ENCODE measurements around the gene POC1A. TPM values are rescaled to one million over a fixed set of nuclear protein-coding genes. Genes with fewer than 3 reads are reported as not detected.

POC1A gene
- polyA plus RNA-seq, 2 donors: 1.7 to 5.2 TPM

- WGBS, 2 donors: 80 to 84% methylated on average over 10 of the region's 10 CpGs
- Histone ChIP-seq H3K36me3 (ENCODE audit: control insufficient read depth in 2 of 2, insufficient read depth in 2 of 2, low read length in 1 of 2) (no peaks in the 10 kb centered on the region), H3K27me3 (ENCODE audit: control insufficient read depth in 1 of 2, insufficient read depth in 2 of 2, low read length in 2 of 2) (no peaks in the 10 kb centered on the region), H3K27ac (ENCODE audit: low read depth in 2 of 2, low read length in 1 of 2) (no peak overlapping the region), H3K4me1 (ENCODE audit: control insufficient read depth in 2 of 2, insufficient read depth in 2 of 2, low read length in 1 of 2) (peaks cover 5 to 7% of the 10 kb centered on the region in 2 donors), H3K4me3 (ENCODE audit: low read depth in 1 of 2, low read length in 2 of 2) (no peak overlapping the region), H3K9me3 (ENCODE audit: control insufficient read depth in 2 of 2, insufficient read depth in 1 of 2, low read depth in 1 of 2, low read length in 1 of 2) (no peaks in the 10 kb centered on the region)
Observed at GRCh38 chr3:52085681-52086282, 68.4 kb downstream of the POC1A start.

GRCh38 chr3:52084954-52085680, 69.1 kb downstream of the POC1A start:
- H3K4me3 ChIP-seq (ENCODE audit: low read depth in 1 of 2, low read length in 2 of 2): no peak overlapping the region
- 89 to 91% methylated on average over 13 of the region's 13 CpGs for WGBS, 2 donors
- no peaks in the 10 kb centered on the region for H3K36me3 ChIP-seq (ENCODE audit: control insufficient read depth in 2 of 2, insufficient read depth in 2 of 2, low read length in 1 of 2)
- H3K27ac ChIP-seq (ENCODE audit: low read depth in 2 of 2, low read length in 1 of 2): no peak overlapping the region
- no peaks in the 10 kb centered on the region for H3K27me3 ChIP-seq (ENCODE audit: control insufficient read depth in 1 of 2, insufficient read depth in 2 of 2, low read length in 2 of 2)
- H3K9me3 ChIP-seq (ENCODE audit: control insufficient read depth in 2 of 2, insufficient read depth in 1 of 2, low read depth in 1 of 2, low read length in 1 of 2): no peaks in the 10 kb centered on the region
- peaks cover 4 to 5% of the 10 kb centered on the region in 2 donors for H3K4me1 ChIP-seq (ENCODE audit: control insufficient read depth in 2 of 2, insufficient read depth in 2 of 2, low read length in 1 of 2)

GRCh38 chr3:52084216-52084945, 69.8 kb downstream of the POC1A start:
- Histone ChIP-seq H3K36me3 (ENCODE audit: control insufficient read depth in 2 of 2, insufficient read depth in 2 of 2, low read length in 1 of 2) (no peaks in the 10 kb centered on the region), H3K4me1 (ENCODE audit: control insufficient read depth in 2 of 2, insufficient read depth in 2 of 2, low read length in 1 of 2) (peaks cover 2 to 5% of the 10 kb centered on the region in 2 donors), H3K27me3 (ENCODE audit: control insufficient read depth in 1 of 2, insufficient read depth in 2 of 2, low read length in 2 of 2) (no peaks in the 10 kb centered on the region), H3K9me3 (ENCODE audit: control insufficient read depth in 2 of 2, insufficient read depth in 1 of 2, low read depth in 1 of 2, low read length in 1 of 2) (no peaks in the 10 kb centered on the region), H3K27ac (ENCODE audit: low read depth in 2 of 2, low read length in 1 of 2) (no peak overlapping the region), H3K4me3 (ENCODE audit: low read depth in 1 of 2, low read length in 2 of 2) (no peak overlapping the region)
- WGBS, 2 donors: 97% methylated on average over 9 of the region's 9 CpGs

DNA sequence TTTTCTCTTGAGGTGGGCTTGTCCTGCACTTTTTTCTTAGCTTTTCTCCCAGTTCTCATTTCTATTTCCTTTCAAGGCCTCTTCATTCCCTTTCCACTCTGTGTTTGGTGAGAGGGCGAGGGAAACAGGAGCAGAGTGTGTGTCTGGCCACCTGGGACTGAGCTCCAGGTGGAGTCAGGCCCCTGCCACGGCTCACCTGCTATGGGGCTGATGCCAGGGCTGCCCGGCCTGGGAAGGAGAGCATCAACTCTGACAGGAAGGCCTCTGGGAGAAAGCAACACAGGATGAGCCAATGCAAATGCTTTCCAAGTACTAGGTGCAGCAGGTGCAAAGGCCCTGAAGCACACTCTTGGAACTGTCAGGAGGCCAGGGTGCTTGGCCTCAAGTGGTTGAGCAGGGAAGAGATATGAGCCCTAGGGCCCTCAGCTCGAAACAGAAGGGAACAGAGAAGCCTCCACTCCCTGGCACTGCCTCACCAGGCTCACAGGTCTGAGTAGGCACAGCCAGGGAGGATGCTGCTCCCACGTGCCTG, 70.6 kb downstream of the POC1A start:
- Histone ChIP-seq H3K9me3 (ENCODE audit: control insufficient read depth in 2 of 2, insufficient read depth in 1 of 2, low read depth in 1 of 2, low read length in 1 of 2) (no peaks in the 10 kb centered on the region), H3K27me3 (ENCODE audit: control insufficient read depth in 1 of 2, insufficient read depth in 2 of 2, low read length in 2 of 2) (no peaks in the 10 kb centered on the region), H3K4me3 (ENCODE audit: low read depth in 1 of 2, low read length in 2 of 2) (no peak overlapping the region), H3K27ac (ENCODE audit: low read depth in 2 of 2, low read length in 1 of 2) (no peak overlapping the region), H3K4me1 (ENCODE audit: control insufficient read depth in 2 of 2, insufficient read depth in 2 of 2, low read length in 1 of 2) (peaks cover 0 to 5% of the 10 kb centered on the region in 2 donors), H3K36me3 (ENCODE audit: control insufficient read depth in 2 of 2, insufficient read depth in 2 of 2, low read length in 1 of 2) (peaks cover 0 to 2% of the 10 kb centered on the region in 2 donors)
- WGBS, 2 donors: 85 to 89% methylated on average over 5 of the region's 5 CpGs

DNA sequence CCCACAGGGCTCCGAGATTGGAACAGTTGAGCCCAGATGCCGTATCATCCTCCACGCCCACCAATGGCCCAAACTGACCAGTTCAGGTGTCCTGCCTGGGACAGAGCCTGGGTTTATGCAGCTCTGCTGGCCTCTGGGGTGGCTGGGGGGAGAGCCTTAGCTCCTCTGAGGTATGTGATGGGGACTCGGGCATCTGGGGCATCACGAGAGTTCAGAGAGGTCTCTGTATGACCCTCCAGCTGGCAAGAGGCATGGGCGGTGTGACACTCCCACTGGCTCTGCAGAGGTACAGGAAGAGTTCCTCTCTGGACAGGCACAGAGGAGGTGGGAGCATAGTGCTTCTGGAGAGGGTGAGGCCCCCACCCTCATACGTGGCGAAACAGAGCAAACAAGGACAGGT, 71.3 kb downstream of the POC1A start:
- H3K9me3 ChIP-seq (ENCODE audit: control insufficient read depth in 2 of 2, insufficient read depth in 1 of 2, low read depth in 1 of 2, low read length in 1 of 2): no peaks in the 10 kb centered on the region
- 92 to 93% methylated on average over 8 of the region's 8 CpGs for WGBS, 2 donors
- H3K36me3 ChIP-seq (ENCODE audit: control insufficient read depth in 2 of 2, insufficient read depth in 2 of 2, low read length in 1 of 2): peaks cover 0 to 2% of the 10 kb centered on the region in 2 donors
- H3K4me1 ChIP-seq (ENCODE audit: control insufficient read depth in 2 of 2, insufficient read depth in 2 of 2, low read length in 1 of 2): peaks cover 0 to 2% of the 10 kb centered on the region in 2 donors
- no peaks in the 10 kb centered on the region for H3K27me3 ChIP-seq (ENCODE audit: control insufficient read depth in 1 of 2, insufficient read depth in 2 of 2, low read length in 2 of 2)
- no peak overlapping the region for H3K4me3 ChIP-seq (ENCODE audit: low read depth in 1 of 2, low read length in 2 of 2)
- H3K27ac ChIP-seq (ENCODE audit: low read depth in 2 of 2, low read length in 1 of 2): no peak overlapping the region

DNA sequence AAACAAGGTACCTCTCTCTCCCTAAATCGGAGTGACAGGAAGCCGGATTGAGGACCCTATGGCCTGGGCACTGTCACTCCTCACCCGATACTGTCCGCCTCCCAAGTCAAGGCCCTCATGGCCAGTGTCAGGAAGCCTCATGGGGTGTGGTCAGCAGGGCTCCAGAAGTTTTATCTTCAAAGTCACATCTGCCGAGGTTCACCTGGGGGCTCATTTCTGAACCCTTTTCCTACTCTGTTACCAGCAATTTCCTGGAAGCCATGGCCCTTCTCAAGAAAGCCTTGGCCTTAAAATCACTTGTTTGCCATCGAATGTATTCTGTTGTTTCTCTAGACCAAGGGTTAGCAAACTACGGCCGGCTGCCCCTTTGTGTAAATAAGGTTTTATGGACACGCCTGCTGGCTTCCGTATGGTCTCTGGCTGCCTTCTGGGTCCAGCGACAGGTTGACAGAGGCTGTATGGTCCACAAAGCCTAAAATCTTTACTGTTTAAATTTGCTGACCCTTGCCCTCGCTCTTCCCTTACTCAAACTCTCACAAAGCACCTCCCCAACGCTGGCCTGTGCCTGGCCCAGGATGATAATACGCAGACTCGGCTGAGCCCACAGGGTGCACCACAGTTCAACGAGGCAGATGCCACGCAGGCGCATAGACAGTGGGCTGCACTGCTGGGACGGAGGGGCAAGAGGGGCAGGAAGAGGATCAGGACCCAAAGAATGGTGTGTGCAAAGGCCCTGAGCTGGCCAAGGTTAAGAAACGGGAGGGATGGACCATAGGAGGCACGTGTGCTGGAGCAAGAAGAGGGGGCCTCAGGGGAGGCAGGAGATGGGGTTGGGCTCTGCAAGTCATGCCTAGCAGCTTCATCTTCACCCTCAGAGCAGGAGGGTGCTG, 73.1 kb downstream of the POC1A start:
- H3K9me3 ChIP-seq (ENCODE audit: control insufficient read depth in 2 of 2, insufficient read depth in 1 of 2, low read depth in 1 of 2, low read length in 1 of 2): no peaks in the 10 kb centered on the region
- 88 to 90% methylated on average over 21 of the region's 21 CpGs for WGBS, 2 donors
- peaks cover 0 to 2% of the 10 kb centered on the region in 2 donors for H3K36me3 ChIP-seq (ENCODE audit: control insufficient read depth in 2 of 2, insufficient read depth in 2 of 2, low read length in 1 of 2)
- H3K4me3 ChIP-seq (ENCODE audit: low read depth in 1 of 2, low read length in 2 of 2): no peak overlapping the region
- H3K27ac ChIP-seq (ENCODE audit: low read depth in 2 of 2, low read length in 1 of 2): no peak overlapping the region
- H3K4me1 ChIP-seq (ENCODE audit: control insufficient read depth in 2 of 2, insufficient read depth in 2 of 2, low read length in 1 of 2): no peaks in the 10 kb centered on the region
- H3K27me3 ChIP-seq (ENCODE audit: control insufficient read depth in 1 of 2, insufficient read depth in 2 of 2, low read length in 2 of 2): no peaks in the 10 kb centered on the region

DNA sequence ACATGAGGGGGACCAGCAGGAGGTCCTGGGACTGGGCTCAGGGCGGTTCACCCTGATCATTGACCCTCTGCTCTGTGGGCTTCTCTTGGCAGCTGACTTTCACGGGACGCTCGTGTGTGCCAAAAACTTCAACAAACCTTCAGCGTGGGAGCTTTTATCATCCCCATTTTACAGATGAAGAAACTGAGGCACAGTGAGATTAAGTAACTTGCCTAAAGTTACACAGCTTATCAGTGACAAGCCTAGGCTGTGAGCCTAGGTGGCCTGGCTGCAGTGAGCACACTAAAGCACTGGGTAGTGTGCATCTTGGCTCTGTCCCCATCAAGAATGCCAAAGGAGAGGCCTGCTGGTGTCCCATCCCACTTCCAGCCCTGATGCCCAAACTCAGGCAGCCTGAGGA, 74.3 kb downstream of the POC1A start:
- Histone ChIP-seq H3K4me1 (ENCODE audit: control insufficient read depth in 2 of 2, insufficient read depth in 2 of 2, low read length in 1 of 2) (no peaks in the 10 kb centered on the region), H3K4me3 (ENCODE audit: low read depth in 1 of 2, low read length in 2 of 2) (no peak overlapping the region), H3K9me3 (ENCODE audit: control insufficient read depth in 2 of 2, insufficient read depth in 1 of 2, low read depth in 1 of 2, low read length in 1 of 2) (no peaks in the 10 kb centered on the region), H3K36me3 (ENCODE audit: control insufficient read depth in 2 of 2, insufficient read depth in 2 of 2, low read length in 1 of 2) (peaks cover 0 to 2% of the 10 kb centered on the region in 2 donors), H3K27ac (ENCODE audit: low read depth in 2 of 2, low read length in 1 of 2) (no peak overlapping the region), H3K27me3 (ENCODE audit: control insufficient read depth in 1 of 2, insufficient read depth in 2 of 2, low read length in 2 of 2) (no peaks in the 10 kb centered on the region)
- WGBS, 2 donors: 97% methylated on average over 5 of the region's 5 CpGs

DNA sequence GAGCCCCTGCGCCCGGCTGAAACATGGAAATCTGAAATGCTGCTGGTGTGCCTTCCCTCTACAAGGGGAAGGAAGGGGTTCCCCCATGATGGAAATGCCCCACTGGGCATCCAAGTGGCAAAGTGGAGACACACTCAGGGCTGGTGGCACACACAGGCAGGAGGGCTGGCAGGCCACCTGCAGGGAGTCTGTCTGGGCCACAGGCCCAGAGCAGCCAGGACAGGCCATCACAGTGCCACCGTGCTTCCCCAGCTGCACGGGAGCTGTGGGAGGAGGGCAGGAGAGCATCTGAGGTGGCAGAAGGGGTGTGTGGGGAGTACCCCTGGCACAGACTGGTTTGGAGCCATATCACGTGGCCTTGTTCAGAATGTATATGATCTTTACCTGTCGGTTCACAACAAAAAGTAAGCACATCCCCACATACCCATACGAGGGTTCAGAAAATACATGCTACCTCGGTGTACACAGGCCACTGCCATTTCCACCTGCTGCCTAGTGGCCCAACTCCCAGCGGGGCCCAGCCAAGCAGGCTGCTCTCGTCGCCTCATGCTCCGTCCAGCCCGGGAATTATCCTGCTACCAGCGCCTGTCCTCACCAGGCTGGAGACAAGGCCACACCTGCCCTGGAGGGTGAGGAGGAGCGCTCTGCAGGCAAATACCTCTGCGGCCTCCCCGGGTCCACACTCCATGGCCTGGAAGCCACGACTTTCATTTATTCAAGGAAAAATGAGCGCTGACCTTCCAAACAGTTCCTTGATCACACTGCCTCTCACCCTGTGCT, 75.3 kb downstream of the POC1A start:
- Histone ChIP-seq H3K27ac (ENCODE audit: low read depth in 2 of 2, low read length in 1 of 2) (no peak overlapping the region), H3K27me3 (ENCODE audit: control insufficient read depth in 1 of 2, insufficient read depth in 2 of 2, low read length in 2 of 2) (no peaks in the 10 kb centered on the region), H3K4me1 (ENCODE audit: control insufficient read depth in 2 of 2, insufficient read depth in 2 of 2, low read length in 1 of 2) (peaks cover 0 to 3% of the 10 kb centered on the region in 2 donors), H3K36me3 (ENCODE audit: control insufficient read depth in 2 of 2, insufficient read depth in 2 of 2, low read length in 1 of 2) (peaks cover 0 to 2% of the 10 kb centered on the region in 2 donors), H3K9me3 (ENCODE audit: control insufficient read depth in 2 of 2, insufficient read depth in 1 of 2, low read depth in 1 of 2, low read length in 1 of 2) (no peaks in the 10 kb centered on the region), H3K4me3 (ENCODE audit: low read depth in 1 of 2, low read length in 2 of 2) (no peak overlapping the region)
- WGBS, 2 donors: 91 to 93% methylated on average over 19 of the region's 19 CpGs
